Measurements from ENCODE around the gene EVI5L. TPM values are rescaled to one million over a fixed set of nuclear protein-coding genes. Genes with fewer than 3 reads are reported as not detected.
"Not testable (repeated sequence)": the region's sequence is repeated elsewhere in the genome, so short reads cannot be mapped to it uniquely, and the experiment has no call there.

Gene EVI5L
- total RNA-seq, 6 experiments from 2014 or later, result 3.7 to 6.3 (median 4.9) TPM

DNA sequence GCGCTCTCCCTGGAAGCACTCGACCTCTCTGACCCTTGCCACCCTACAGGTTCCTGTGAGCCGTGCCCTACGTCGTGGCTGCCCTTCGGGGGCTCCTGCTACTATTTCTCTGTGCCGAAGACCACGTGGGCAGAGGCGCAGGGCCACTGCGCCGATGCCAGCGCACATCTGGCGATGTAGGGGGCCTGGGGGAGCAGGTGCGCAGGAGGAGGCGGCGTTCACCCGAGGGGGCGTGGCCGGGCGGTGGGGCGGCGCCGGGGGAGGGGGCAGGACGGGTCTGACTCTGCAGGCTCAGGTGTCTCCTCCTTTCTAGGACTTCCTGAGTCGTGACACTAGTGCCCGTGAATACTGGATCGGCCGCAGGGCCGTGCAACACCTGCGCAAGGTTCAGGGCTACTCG, 40.6 kb upstream of the EVI5L start:
- H3K4me1 ChIP-seq, result no peaks in the 10 kb centered on the region
- no peak overlapping the region for H3K4me3 ChIP-seq
- ATAC-seq (no peak), DNase-seq (no peak)
- no peak overlapping the region for H3K27ac ChIP-seq
- H3K36me3 ChIP-seq, result no peaks in the 10 kb centered on the region
- no peaks in the 10 kb centered on the region for H3K27me3 ChIP-seq
- no peak for TF ChIP-seq POLR2A (IDR thresholded peaks at IDR 0.05)
- TF ChIP-seq, protein P1, sequence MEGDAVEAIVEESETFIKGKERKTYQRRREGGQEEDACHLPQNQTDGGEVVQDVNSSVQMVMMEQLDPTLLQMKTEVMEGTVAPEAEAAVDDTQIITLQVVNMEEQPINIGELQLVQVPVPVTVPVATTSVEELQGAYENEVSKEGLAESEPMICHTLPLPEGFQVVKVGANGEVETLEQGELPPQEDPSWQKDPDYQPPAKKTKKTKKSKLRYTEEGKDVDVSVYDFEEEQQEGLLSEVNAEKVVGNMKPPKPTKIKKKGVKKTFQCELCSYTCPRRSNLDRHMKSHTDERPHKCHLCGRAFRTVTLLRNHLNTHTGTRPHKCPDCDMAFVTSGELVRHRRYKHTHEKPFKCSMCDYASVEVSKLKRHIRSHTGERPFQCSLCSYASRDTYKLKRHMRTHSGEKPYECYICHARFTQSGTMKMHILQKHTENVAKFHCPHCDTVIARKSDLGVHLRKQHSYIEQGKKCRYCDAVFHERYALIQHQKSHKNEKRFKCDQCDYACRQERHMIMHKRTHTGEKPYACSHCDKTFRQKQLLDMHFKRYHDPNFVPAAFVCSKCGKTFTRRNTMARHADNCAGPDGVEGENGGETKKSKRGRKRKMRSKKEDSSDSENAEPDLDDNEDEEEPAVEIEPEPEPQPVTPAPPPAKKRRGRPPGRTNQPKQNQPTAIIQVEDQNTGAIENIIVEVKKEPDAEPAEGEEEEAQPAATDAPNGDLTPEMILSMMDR (IDR thresholded peaks at IDR 0.05), result no peak
- 3% methylated on average over 14 of the region's 31 CpGs for WGBS (ENCODE audit: insufficient coverage, low coverage, low lambda C conversion rate, missing lambda C conversion rate)
- intact Hi-C loops (cut with DNase I), result no loop called here
- no peaks in the 10 kb centered on the region for H3K9me3 ChIP-seq

DNA sequence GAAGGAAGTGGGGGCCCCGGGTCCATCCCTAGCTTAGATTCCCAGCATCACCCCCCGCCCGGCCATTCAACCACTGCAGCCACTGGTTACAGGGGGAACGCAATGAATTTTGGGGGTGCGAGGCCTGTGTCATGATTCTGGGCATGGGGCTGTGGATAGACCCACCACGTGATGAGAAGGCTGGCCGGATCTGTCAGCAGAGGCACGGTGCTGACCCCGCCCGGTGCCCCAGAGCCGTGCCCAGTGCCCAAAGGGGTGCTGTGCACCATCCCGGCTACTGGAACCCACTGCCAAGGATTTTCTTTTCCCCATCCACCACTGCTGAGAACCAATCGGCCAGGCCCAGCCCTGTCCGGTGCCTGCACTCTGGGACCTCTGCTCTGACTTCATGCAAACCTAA, 39.6 kb upstream of the EVI5L start:
- WGBS (ENCODE audit: insufficient coverage, low coverage, low lambda C conversion rate, missing lambda C conversion rate), result 92% methylated on average over 2 of the region's 14 CpGs
- H3K27me3 ChIP-seq, result no peaks in the 10 kb centered on the region
- H3K4me1 ChIP-seq, result no peaks in the 10 kb centered on the region
- H3K9me3 ChIP-seq, result no peaks in the 10 kb centered on the region
- DNase-seq (no peak), ATAC-seq (no peak)
- TF ChIP-seq, protein P1 (IDR thresholded peaks at IDR 0.05), result no peak
- TF ChIP-seq POLR2A (IDR thresholded peaks at IDR 0.05), result no peak
- H3K27ac ChIP-seq, result no peak overlapping the region
- H3K4me3 ChIP-seq, result no peak overlapping the region
- H3K36me3 ChIP-seq, result no peaks in the 10 kb centered on the region
- intact Hi-C loops (cut with DNase I), result loop anchor here (10.0 kb wide), 1 partner anchor 106 kb away; the partner anchor contains the start of gene TRAPPC5 (in 2 of the 2)

DNA sequence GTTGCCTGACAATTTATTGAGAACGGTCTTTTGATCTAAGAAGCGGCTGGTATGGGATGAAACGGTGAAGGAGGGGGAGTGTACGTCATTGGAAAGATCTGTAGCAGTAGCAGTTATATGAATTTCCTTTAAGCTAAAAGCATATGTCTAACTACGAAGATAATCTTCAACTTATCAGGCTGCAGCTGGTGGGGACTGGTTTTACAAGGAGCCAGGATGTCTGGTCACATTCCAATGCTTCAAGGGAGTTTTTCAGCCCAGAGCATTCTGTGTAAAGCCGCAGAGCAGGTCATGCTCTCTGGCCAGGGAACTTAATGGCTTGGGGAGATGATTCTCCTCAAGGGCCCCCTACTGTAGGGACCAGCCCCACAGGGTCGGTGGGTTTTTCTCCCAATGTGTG, 37.7 kb upstream of the EVI5L start:
- DNase-seq, result no peak
- Histone ChIP-seq H3K4me3 (no peak overlapping the region), H3K4me1 (no peaks in the 10 kb centered on the region), H3K27me3 (no peaks in the 10 kb centered on the region), H3K27ac (no peak overlapping the region), H3K9me3 (no peaks in the 10 kb centered on the region), H3K36me3 (no peaks in the 10 kb centered on the region)
- WGBS (ENCODE audit: insufficient coverage, low coverage, low lambda C conversion rate, missing lambda C conversion rate), result 59% methylated on average over 7 of the region's 7 CpGs
- intact Hi-C loops (cut with DNase I), result loop anchor here (10.0 kb wide), 1 partner anchor 107 kb away; the partner anchor contains the start of gene TRAPPC5 (in 2 of the 2)
- TF ChIP-seq, protein P1 (IDR thresholded peaks at IDR 0.05), result no peak
- TF ChIP-seq POLR2A (IDR thresholded peaks at IDR 0.05), result no peak
- ATAC-seq, result no peak

DNA sequence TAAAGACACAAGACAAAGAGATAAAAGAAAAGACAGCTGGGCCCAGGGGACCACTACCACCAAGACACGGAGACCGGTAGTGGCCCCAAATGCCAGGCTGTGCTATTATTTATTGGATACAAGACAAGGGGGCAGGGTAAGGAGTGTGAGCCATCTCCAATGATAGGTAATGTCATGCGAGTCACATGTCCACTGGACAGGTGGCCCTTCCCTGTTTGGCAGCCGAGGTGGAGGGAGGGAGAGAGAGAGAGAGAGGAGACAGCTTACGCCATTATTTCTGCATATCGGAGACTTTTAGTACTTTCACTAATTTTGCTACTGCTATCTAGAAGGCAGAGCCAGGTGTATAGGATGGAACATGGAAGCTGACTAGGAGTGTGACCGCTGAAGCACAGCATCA, 37.3 kb upstream of the EVI5L start:
- not testable (repeated sequence) for H3K27me3 ChIP-seq, H3K27ac ChIP-seq, H3K36me3 ChIP-seq, H3K9me3 ChIP-seq, ATAC-seq, DNase-seq, H3K4me1 ChIP-seq, H3K4me3 ChIP-seq
- 76% methylated on average over 5 of the region's 7 CpGs for WGBS (ENCODE audit: insufficient coverage, low coverage, low lambda C conversion rate, missing lambda C conversion rate)
- intact Hi-C loops (cut with DNase I), result loop anchor here (10.0 kb wide), 1 partner anchor 108 kb away; the partner anchor contains the start of gene TRAPPC5 (in 2 of the 2)

DNA sequence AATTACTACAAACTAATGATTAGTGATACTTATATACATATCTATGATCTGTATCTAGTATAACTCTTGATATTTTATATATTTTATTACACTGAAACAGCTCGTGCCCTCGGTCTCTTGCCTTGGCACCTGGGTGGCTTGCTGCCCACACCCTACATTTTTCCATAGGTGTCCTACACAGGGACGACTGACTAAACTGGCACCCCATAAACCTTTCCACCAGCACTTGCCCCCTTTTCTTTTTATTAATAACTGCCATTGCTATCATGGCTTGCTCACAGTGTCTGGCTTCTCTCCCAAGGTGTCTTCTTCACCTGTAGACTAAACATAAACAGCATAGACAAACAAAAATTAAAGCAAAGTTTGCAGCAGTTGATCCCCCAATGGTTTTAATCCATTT, 36.5 kb upstream of the EVI5L start:
- H3K27me3 ChIP-seq, result no peaks in the 10 kb centered on the region
- no peak overlapping the region for H3K4me3 ChIP-seq
- no peak overlapping the region for H3K27ac ChIP-seq
- DNase-seq (no peak), ATAC-seq (no peak)
- no peaks in the 10 kb centered on the region for H3K36me3 ChIP-seq
- no peaks in the 10 kb centered on the region for H3K4me1 ChIP-seq
- H3K9me3 ChIP-seq, result no peaks in the 10 kb centered on the region
- TF ChIP-seq POLR2A (IDR thresholded peaks at IDR 0.05), result no peak
- TF ChIP-seq, protein P1 (IDR thresholded peaks at IDR 0.05), result no peak
- intact Hi-C loops (cut with DNase I), result loop anchor here (10.0 kb wide), 1 partner anchor 109 kb away; the partner anchor contains the start of gene TRAPPC5 (in 2 of the 2)
- 74% methylated on average over 3 of the region's 3 CpGs for WGBS (ENCODE audit: insufficient coverage, low coverage, low lambda C conversion rate, missing lambda C conversion rate)
